Stomach (tissue), 4 donors: ENCODE data around the gene FOS.

Experiments used
- CTCF ChIP-seq, 7 experiments: fragments of 450-650 bp in 4 of 7; fragments of 200-600 bp in 3 of 7; sonication (generic) in 3 of 7; IDR thresholded peaks; one replicate each; pipeline ENCODE4 v1.5.1; 2016 to 2019; ENCODE audit warnings: antibody characterized with exemption in 7 of 7, control low read depth in 2 of 7, mild to moderate bottlenecking in 1 of 7
- POLR2A ChIP-seq, 4 donors: fragments of 450-650 bp; IDR thresholded peaks; one replicate each; pipeline ENCODE4 v1.6.1; 2016; ENCODE audit warnings: antibody characterized with exemption in 4 of 4, control low read depth in 2 of 4, mild to moderate bottlenecking in 1 of 4, moderate library complexity in 1 of 4

GRCh38 chr14:75258803-75259509, 19.7 kb upstream of the FOS start:
- peak in 1 of 4 donors; percentile 34 for TF ChIP-seq POLR2A (IDR thresholded peaks at IDR 0.05)
- TF ChIP-seq CTCF (IDR thresholded peaks at IDR 0.05), result no peak
